ENCODE data around the gene PCYT1B. TPM values are rescaled to one million over a fixed set of nuclear protein-coding genes. Genes with fewer than 3 reads are reported as not detected.

The PCYT1B gene
- total RNA-seq, 2 donors from 2014 or later = 11.3 to 16.0 TPM

- H3K27ac Mint-ChIP-seq = peak overlapping the region; percentile 22
- no peaks in the 10 kb centered on the region for H3K36me3 Mint-ChIP-seq (ENCODE audit: low read depth)
- H3K27ac ChIP-seq (ENCODE audit: low read depth, low read length) = peak overlapping the region; percentile 81
- WGBS, 2 experiments (ENCODE audit: insufficient coverage in 1 of 2, insufficient read length in 1 of 2) = 76% methylated on average over 10 of the region's 11 CpGs; no CpG with 5 or more reads in 1 of the 2 experiments
- peaks cover 23% of the 10 kb centered on the region for H3K4me1 Mint-ChIP-seq
- no peaks in the 10 kb centered on the region for H3K4me1 ChIP-seq (ENCODE audit: control insufficient read depth, insufficient read depth, low read length)
- H3K4me3 ChIP-seq (ENCODE audit: low read length) = no peak overlapping the region
- no peak for TF ChIP-seq CTCF (conservative IDR thresholded peaks at IDR 0.05)
- H3K27me3 Mint-ChIP-seq (ENCODE audit: insufficient read depth) = no peaks in the 10 kb centered on the region
- H3K4me3 Mint-ChIP-seq = no peak overlapping the region
- H3K36me3 ChIP-seq (ENCODE audit: control insufficient read depth, insufficient read depth, low read length) = no peaks in the 10 kb centered on the region
- no peaks in the 10 kb centered on the region for H3K9me3 Mint-ChIP-seq
- H3K27me3 ChIP-seq (ENCODE audit: control insufficient read depth, insufficient read depth, low read length, poor library complexity, severe bottlenecking) = no peaks in the 10 kb centered on the region
- no peaks in the 10 kb centered on the region for H3K9me3 ChIP-seq (ENCODE audit: control insufficient read depth, low read length)
- DNase-seq = peak; percentile 60
- no peak overlapping the region for H3K9ac ChIP-seq (ENCODE audit: extremely low read depth, low read length, poor library complexity, severe bottlenecking)
Observed at GRCh38 chrX:24672701-24673190, 25.6 kb upstream of the PCYT1B start.

GRCh38 chrX:24668111-24668510 lies 21.0 kb upstream of the PCYT1B start:
- peaks cover 5% of the 10 kb centered on the region for H3K27me3 Mint-ChIP-seq (ENCODE audit: insufficient read depth)

GRCh38 chrX:24662352-24662751 lies 15.2 kb upstream of the PCYT1B start:
- H3K36me3 Mint-ChIP-seq (ENCODE audit: low read depth) = no peaks in the 10 kb centered on the region
- H3K9ac ChIP-seq (ENCODE audit: extremely low read depth, low read length, poor library complexity, severe bottlenecking) = no peak overlapping the region
- no peak overlapping the region for H3K4me3 Mint-ChIP-seq
- H3K27ac ChIP-seq (ENCODE audit: low read depth, low read length) = no peak overlapping the region
- H3K27me3 ChIP-seq (ENCODE audit: control insufficient read depth, insufficient read depth, low read length, poor library complexity, severe bottlenecking) = no peaks in the 10 kb centered on the region
- DNase-seq = no peak
- peaks cover 5% of the 10 kb centered on the region for H3K27me3 Mint-ChIP-seq (ENCODE audit: insufficient read depth)
- no peak for TF ChIP-seq CTCF (conservative IDR thresholded peaks at IDR 0.05)
- no peaks in the 10 kb centered on the region for H3K9me3 Mint-ChIP-seq
- no peaks in the 10 kb centered on the region for H3K36me3 ChIP-seq (ENCODE audit: control insufficient read depth, insufficient read depth, low read length)
- H3K9me3 ChIP-seq (ENCODE audit: control insufficient read depth, low read length) = no peaks in the 10 kb centered on the region
- H3K4me1 ChIP-seq (ENCODE audit: control insufficient read depth, insufficient read depth, low read length) = no peaks in the 10 kb centered on the region
- no peak overlapping the region for H3K27ac Mint-ChIP-seq
- no peak overlapping the region for H3K4me3 ChIP-seq (ENCODE audit: low read length)
- peaks cover 8% of the 10 kb centered on the region for H3K4me1 Mint-ChIP-seq
- 99% methylated on average over 4 of the region's 4 CpGs; no CpG with 5 or more reads in 1 of the 2 experiments for whole genome bisulfite sequencing, 2 experiments (ENCODE audit: insufficient coverage in 1 of 2, insufficient read length in 1 of 2)

More at GRCh38 chrX:24668111-24668510, 21.0 kb upstream of the PCYT1B start:
- no peaks in the 10 kb centered on the region for H3K27me3 ChIP-seq (ENCODE audit: control insufficient read depth, insufficient read depth, low read length, poor library complexity, severe bottlenecking)
- H3K9ac ChIP-seq (ENCODE audit: extremely low read depth, low read length, poor library complexity, severe bottlenecking) = no peak overlapping the region
- Mint-ChIP-seq H3K4me1 (peaks cover 20% of the 10 kb centered on the region), H3K9me3 (no peaks in the 10 kb centered on the region), H3K27ac (no peak overlapping the region), H3K36me3 (ENCODE audit: low read depth) (no peaks in the 10 kb centered on the region), H3K4me3 (no peak overlapping the region)
- DNase-seq = peak; percentile 76
- no peaks in the 10 kb centered on the region for H3K4me1 ChIP-seq (ENCODE audit: control insufficient read depth, insufficient read depth, low read length)
- H3K27ac ChIP-seq (ENCODE audit: low read depth, low read length) = no peak overlapping the region
- no peaks in the 10 kb centered on the region for H3K36me3 ChIP-seq (ENCODE audit: control insufficient read depth, insufficient read depth, low read length)
- H3K4me3 ChIP-seq (ENCODE audit: low read length) = no peak overlapping the region
- H3K9me3 ChIP-seq (ENCODE audit: control insufficient read depth, low read length) = no peaks in the 10 kb centered on the region
- TF ChIP-seq CTCF (conservative IDR thresholded peaks at IDR 0.05) = no peak
- 89% methylated on average over 2 of the region's 3 CpGs; no CpG with 5 or more reads in 1 of the 2 experiments for WGBS, 2 experiments (ENCODE audit: insufficient coverage in 1 of 2, insufficient read length in 1 of 2)

Measured in endodermal cell (in vitro differentiated cells).